GM19351 (cell line): ENCODE results near the gene UTS2B.

ENCODE experiments used
- ATAC-seq: cut with Tn5 transposase; IDR thresholded peaks from one replicate; pipeline ENCODE4 v1.9.1; 2021; ENCODE audit warnings: mild to moderate bottlenecking, moderate library complexity; ENCODE audit not compliant: unreplicated experiment

Gene UTS2B

GRCh38 chr3:191353022-191353777 lies 22.9 kb upstream of the UTS2B start:
- ATAC-seq, result peak; percentile 22

- ATAC-seq, result no peak
Measured at GRCh38 chr3:191352014-191352413, 21.7 kb upstream of the UTS2B start.

- no peak for ATAC-seq
Measured at GRCh38 chr3:191350396-191351090, 20.2 kb upstream of the UTS2B start.

GRCh38 chr3:191348098-191348497 lies 17.8 kb upstream of the UTS2B start:
- no peak for ATAC-seq

GRCh38 chr3:191347228-191347627 lies 16.9 kb upstream of the UTS2B start:
- no peak for ATAC-seq

GRCh38 chr3:191345334-191345733 lies 15.0 kb upstream of the UTS2B start:
- no peak for ATAC-seq

- no peak for ATAC-seq
Measured at GRCh38 chr3:191343913-191344312, 13.6 kb upstream of the UTS2B start.

GRCh38 chr3:191343115-191343514 lies 12.8 kb upstream of the UTS2B start:
- ATAC-seq, result no peak

GRCh38 chr3:191342411-191342810 lies 12.1 kb upstream of the UTS2B start:
- ATAC-seq, result no peak

GRCh38 chr3:191342006-191342405 lies 11.7 kb upstream of the UTS2B start:
- ATAC-seq, result no peak

GRCh38 chr3:191340966-191341365 lies 10.6 kb upstream of the UTS2B start:
- no peak for ATAC-seq

GRCh38 chr3:191340351-191340750 lies 10.0 kb upstream of the UTS2B start:
- ATAC-seq, result no peak

- ATAC-seq, result no peak
Measured at GRCh38 chr3:191339316-191339917, 9.1 kb upstream of the UTS2B start.

- ATAC-seq, result no peak
Measured at GRCh38 chr3:191338177-191338488, 7.8 kb upstream of the UTS2B start.

- ATAC-seq, result peak; percentile 54
Measured at GRCh38 chr3:191336833-191337232, 6.5 kb upstream of the UTS2B start.

- no peak for ATAC-seq
Measured at GRCh38 chr3:191334346-191334893, 4.1 kb upstream of the UTS2B start.

- no peak for ATAC-seq
Measured at GRCh38 chr3:191333298-191333880, 3.1 kb upstream of the UTS2B start.

- no peak for ATAC-seq
Measured at GRCh38 chr3:191331388-191331787, 1.1 kb upstream of the UTS2B start.

- no peak for ATAC-seq
Measured at GRCh38 chr3:191330530-191331048, 263 bp upstream of the UTS2B start.

GRCh38 chr3:191328962-191329653 lies 1.2 kb downstream of the UTS2B start, which contains the start of gene CCDC50:
Gene CCDC50, plus strand, starts transcription at chr3:191329394. Its CDS starts 281 bp downstream, at chr3:191329675.
- peak; percentile 74 for ATAC-seq
